COLO668 (cell line): ENCODE data around the gene ZNF638.

Experiments
- DNase-seq: peaks from one replicate; lab custom pipeline; 2025; ENCODE audit not compliant: unreplicated experiment; lab: John Stamatoyannopoulos, UW

Gene ZNF638

DNA sequence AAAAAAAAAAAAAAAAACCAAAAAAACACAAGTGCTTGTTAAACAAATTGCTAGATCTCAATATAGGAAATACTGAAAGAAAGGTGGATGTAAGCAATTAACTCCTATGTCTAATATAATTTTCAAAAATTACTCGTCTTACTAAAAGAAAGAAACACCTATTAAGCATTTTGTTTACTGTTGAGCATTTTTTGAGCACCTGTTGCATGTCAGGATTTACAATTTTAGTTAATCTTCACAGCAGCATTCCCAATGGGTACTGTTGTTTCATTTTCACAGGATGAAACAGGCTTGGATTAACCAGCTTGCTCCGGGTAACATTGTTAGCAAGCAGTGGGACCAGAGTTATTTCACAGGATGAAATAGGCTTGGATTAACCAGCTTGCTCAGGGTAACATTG, 4.8 kb downstream of the ZNF638 start:
- DNase-seq: no peak

DNA sequence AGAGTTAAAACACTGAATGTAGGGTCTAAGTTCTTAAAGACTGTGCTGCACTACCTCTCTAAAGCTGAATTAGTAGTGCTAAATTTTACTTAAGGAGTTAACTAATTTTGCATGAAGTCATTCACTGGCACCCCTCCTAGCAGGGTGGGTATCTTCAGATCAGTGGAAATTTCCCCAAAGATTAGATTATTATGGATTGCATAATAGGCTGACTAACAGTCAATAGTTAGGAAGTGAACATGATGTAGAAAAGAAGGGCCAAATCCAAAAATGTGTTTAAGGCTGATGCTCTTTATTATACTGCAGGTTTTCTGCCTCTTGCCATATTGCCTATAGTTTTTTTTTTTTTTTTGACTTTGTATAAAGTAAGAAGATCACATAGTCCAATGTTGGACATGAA, 5.2 kb downstream of the ZNF638 start:
- no peak for DNase-seq

DNA sequence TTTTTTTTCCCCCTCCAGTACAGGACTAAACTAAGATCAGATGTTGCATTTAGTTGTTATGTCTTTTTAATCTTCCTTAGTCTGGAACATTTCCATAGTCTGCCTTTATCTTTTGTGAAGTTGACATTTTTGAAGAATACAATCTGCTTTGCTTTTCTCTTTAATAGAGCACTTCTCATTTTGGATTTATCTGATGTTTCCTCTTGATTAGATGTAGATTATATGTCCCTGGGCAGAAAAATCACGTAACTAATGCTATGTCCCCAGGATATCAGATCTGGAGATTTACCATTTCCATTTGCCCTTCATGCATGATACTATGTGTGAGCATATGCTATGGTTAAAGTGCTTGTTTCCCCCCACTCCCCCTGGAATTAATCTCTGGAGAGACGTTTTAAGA, 6.2 kb downstream of the ZNF638 start:
- no peak for DNase-seq

DNA sequence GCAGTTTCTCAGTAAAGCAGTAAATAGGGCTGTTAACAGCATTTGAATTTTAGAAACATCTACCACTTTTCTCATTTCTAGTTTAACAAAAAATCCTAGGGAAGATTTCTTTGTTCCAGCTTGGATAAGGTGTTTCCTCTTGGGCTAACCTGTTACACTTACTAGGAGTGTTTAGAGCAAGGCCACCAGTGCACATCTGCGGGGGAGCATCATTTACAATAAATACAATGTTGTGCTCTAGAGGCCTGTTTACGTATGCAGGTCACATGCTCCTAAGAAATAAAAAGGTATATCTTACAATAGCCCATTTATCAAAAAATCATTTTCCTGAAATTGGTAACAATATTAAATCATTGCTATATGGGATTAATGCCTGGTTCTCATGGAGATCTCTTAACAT, 8.1 kb downstream of the ZNF638 start:
- no peak for DNase-seq

DNA sequence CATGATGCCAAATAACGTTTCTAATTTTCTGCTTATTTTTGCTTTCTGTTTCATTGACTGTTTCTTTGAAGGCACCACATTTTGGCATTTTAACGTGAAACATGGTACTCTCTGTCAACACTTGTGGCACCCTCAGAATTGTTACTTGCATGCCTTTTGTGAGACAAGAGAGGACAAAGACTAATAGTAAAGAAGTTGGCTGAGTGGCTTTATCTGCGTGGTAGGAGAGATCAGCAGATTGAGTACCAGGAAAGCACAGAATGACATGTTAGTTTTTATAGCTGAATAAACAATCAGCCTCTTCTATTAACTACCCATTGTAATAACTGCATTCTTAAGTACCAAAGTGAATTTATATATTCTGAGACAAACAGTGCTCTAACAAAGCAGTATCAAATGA, 8.6 kb downstream of the ZNF638 start:
- DNase-seq: no peak

DNA sequence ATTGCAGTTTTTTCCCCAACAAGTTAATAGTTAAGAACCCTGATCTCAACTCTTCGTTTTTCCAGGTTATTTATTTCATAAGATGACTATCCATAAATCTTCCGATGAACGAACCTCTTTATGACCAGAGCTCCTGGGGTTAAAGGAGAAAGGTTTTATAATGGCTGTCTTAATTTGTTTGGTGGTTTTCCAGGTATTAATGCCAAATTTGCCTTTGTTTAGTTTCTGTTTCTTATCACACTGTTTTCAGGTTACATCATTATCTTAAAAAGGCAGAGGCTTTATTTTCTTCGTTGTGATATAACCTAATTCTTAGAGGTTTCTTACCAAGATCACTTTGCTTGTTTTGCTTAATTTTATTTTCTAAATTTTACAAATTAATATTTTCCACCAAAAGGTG, 10.1 kb downstream of the ZNF638 start:
- DNase-seq: no peak

DNA sequence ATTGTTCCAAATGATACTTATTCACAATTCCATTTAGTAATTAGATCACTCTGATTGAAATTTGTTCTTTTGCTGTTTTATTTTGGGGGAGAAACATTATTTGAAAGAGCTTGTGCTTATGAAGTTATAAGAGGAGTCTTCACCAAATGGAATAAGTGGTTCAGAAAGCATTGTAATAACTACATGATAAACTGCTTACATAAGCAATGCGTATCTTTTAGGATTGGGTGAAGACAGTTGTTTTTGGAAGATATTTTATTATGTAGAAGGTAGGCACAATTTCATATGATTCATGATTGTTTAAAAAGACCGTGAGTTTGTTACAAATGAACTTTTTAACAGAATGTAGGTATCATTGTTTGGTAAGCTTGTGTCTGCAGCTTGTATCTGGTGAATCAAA, 14.5 kb downstream of the ZNF638 start:
- no peak for DNase-seq

DNA sequence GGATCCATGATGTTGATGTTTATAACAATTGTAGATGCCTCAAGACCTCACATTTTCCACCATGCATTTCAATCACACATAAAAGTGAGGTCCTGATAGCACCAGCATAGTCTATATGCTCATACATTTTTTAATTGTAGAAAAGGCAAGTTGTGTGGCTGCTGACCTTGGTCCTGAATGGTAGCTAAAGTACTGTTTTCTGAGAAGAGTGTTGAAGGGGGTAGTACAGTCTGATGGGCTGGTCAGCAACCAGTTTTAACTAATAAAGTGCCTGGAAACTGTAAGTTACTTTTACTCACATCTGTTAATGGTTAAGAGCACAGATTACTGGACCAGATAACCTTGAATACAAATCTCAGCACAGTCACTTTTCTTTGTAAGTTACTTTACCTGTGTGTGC, 15.9 kb downstream of the ZNF638 start:
- DNase-seq: no peak

DNA sequence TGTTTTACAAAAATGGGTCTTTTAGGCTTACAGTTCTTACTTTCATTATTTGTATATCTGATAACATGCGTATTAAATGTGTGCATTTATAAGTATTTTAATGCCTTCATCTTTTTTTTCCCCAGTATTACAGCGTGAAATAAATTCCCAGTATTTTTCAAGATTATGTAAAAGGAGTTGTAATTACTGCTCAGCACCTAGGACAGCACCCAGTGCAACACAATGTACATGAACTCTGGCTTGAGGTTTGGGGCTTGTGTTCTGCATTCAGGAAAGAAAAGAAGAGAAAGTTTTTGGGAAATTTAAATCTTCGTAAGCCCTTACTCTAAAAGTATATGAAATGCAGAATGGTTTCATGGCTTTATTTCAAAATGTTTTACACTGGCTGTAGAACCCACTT, 16.7 kb downstream of the ZNF638 start:
- no peak for DNase-seq

DNA sequence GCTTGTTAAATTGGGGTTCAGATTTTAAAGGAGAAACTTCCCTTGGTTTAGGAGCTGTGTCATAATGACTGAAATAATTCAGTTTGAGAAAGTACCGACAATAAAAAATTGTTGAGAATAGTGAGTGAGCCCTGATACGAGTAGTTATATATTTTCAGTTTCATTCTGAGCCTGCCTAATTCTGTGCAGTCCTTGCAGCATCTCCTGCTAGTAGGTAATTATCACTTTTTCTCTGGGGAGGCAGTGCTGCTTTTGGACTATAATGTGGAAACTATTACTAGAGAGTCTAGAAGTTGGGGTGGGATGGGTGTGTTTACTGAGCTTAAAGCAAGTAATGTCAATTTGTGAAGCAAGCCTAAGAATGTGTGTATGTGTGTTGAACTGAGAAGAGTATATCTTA, 21.7 kb downstream of the ZNF638 start:
- DNase-seq: no peak

DNA sequence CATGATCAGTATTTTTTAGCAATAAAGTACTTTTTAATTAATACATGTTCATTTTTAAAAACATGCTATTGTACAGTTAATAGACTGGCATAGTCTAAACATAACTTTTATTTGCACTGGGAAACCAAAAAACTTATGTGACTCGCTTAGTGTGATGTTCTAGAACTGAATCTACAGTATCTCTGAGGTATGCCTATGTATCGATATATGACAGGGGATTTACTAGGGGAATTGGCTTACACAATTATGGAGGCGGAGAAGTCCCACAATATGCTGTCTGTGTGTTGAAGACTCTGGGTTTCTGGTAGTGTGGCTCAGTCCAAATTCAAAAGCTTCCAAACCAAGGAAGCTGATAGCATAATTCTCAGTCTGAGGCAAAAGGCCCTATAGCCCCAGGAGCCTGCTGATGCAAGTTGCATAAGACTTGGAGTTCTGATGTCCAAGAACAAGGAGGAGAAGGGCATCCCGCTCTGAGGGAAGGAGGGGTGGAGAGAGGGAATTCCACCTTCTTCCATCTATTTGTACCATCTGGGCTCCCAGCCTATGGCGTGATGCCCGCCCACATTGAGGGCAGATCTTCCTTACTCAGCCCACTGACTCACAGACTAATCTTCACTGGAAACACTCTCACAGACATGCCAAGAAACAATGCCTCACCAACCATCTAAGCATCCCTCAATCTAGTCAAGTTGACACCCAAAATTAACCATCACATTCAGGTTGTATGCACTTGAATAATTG, 27.5 kb downstream of the ZNF638 start:
- no peak for DNase-seq

DNA sequence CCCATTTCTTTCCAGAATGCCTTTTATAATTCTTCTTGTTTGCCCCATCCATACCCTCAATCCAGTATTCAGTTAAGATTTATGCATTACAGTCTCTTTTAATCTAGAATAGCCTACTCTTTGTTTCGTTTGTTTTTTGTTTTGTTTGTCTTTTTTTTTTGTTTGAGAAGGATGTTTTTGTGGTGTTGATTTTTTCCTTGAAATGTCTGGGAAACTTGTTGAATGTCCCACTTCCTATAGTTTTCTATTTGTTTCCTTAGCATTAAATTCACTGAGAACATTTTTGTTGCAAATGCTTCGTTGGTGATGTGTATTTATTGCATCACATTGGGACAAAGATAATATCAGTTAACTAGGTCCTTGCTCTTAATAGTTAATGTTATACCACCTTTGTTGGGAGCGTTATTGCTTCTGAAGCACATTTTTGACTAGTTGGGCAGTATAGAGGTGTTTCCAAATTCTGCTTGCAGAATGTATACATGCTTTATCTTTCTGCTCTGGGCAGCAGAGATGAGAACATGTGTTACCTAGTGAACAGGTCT, 28.9 kb downstream of the ZNF638 start:
- no peak for DNase-seq

DNA sequence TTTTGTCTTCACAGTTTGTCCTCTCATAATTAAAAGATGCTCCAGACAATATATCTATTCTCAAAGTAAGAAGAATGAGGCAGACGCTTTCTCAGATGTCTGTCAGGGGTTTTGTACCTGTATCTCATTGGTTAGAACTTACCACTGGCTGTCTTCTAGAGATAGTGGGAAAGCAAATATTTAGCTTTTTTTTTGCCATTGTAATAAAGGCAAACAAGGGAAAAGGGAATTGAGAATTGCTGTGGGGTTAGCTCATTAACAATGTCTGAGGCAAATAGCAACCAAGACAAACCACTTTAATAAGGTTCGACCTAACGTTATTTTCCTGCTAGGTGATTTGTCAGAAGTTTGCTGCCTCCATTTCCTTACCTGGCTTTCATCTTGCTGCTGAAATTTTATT, 30.0 kb downstream of the ZNF638 start:
- DNase-seq: no peak

DNA sequence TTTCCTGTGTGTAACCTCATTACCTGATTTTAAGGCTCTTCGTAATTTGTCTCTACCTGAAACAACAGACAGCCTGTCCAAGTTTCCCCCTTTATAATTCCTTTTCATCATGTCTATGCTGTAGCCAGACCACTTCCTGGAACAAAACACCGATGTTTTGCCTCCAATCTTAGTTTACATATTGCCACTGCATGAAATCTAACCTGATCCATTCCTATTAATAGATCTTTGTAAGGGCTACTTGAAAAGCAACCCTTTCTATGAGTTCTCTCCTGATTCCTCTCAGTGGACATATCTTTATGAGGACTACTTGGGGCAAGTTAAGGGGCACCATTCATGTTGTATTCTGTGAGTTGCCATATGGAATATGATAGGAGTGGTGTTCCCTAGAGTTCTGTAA, 30.9 kb downstream of the ZNF638 start:
- no peak for DNase-seq

DNA sequence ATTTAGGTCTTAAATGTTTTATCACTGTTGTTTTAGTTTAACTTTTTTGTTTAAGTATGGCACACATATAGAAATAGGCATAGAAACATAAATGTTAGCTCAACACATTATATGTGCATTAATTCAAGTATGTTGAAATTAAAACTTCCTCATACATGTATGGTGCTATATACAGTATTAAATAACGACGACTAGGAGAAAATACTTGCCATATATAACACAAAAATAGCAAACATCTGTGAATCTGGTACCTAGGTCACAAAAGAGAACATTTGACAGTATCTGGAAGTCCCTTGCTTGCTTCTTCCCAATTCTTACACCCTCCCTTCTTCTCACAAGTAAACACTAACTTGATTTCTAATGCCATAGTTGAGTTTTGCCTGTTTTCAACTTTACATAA, 38.4 kb downstream of the ZNF638 start:
- DNase-seq: no peak

DNA sequence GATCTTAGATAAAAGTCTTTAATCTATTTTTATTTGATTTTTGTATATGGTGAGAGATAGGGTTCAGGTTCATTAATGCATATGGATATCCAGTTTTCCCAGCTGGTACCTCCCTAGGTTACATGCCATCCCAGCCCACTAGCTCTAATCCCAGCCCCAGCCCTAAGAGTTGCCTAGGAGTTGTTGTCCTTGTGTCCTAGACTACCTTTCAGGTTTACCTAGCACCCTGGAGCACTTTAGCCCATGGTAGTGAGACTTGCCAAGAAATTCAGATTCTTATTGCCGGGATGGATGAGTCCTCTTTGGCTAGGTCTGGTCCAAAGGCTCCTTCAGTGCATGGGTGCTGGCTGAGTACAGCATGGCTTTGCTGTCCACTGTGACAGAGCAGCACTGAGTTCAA, 40.5 kb downstream of the ZNF638 start:
- DNase-seq: no peak

DNA sequence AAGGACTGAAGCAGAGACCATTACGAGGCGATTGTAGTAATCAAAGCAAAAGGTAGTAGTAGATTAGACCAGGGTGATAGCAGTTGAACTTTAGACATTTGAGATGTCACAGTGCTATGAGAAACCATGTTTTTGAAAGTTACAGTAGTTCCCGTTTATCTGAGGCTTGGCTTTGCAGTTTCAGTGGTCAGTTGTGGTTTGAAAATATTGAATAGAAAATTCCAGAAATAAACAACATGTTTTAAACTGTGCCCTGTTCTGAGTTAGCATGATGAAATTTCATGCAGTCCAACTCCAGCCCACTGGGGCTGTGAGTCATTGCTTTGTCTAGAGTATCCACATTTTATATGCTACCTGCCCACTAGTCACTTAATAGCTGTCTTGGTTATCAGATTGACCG, 47.5 kb downstream of the ZNF638 start:
- DNase-seq: no peak

DNA sequence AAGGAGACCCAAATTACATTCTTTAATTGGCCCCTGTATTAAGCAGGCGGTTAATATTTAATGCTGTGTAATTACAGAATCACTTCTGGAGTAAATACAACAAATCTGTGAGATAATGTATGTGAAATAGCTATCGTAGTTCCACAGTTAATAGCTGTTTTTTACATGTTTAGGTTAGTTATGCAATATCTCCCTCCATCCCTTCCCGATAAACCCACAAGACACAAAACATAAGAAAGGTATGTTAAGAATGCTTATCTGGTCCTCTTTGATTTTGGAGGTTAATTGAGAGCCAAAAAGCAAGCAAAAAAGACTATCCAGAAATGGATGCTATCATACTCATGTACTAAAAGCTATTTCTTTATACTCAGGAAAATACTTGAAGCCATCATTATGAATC, 49.1 kb downstream of the ZNF638 start:
- no peak for DNase-seq

DNA sequence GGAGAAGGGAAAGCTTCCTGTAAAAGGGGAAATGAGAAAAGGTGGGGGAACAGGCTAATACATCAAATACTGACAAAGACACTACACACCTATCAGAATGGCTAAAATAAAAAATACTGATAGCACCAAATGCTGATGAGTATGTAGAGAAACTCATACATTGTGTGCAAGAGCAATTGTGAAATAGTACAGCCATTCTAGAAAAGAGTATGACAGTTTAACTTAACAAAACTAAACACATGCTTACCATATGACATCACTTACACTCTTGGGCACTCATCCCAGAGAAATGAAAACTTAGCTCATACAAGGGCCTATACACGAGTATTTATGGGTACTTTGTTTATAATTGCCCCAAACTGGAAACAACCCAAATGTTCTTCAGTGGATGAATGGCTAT, 53.4 kb downstream of the ZNF638 start:
- no peak for DNase-seq

DNA sequence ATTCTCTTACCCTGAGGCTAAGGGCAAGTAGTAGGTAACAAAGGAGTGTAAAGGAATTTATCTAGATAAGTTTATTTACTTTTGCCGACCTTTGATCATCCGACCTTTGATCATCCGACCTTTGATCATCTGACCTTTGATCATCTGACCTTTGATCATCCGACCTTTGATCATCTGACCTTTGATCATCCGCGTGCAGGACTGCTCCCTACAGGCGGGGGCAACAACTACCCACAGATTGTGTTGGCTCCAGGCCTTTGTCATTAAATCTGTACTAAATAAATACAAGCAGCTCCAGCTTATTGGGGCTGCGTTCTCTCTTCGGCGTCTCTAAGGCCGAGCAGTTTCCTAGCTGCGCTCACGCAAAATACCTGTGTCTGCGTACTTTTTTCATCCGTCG, 56.6 kb downstream of the ZNF638 start:
- DNase-seq: no peak

DNA sequence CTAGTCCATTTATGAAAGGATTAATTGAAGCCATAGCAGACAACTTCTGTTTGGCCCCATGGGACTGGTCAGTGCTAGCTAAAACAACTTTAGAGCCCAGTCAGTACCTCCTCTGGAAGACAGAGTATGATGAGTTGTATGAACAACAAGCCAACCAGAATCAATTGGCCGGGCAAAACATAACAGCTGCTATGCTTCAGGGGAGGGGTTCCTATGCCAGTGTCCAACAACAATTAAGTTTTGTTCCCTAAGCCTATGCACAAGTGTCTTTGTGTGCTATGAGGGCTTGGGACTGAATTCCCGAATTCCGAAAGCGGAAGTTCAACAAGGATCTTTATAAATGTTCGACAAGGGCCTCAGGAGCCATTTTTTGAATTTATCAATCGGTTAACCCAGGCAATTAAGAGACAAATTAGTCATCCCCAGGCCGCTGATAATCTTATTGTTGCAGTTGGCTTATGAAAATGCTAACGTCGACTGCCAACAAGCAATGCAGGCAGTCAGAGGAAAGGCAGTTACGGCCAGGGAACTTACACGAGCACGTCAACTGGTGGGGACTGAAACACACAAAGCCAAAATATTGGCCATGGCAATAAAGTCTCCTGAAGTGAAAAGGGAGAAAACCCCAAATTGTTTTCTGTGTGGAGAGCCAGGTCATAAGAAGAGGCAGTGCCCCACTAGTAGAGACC, 57.9 kb downstream of the ZNF638 start:
- DNase-seq: no peak

DNA sequence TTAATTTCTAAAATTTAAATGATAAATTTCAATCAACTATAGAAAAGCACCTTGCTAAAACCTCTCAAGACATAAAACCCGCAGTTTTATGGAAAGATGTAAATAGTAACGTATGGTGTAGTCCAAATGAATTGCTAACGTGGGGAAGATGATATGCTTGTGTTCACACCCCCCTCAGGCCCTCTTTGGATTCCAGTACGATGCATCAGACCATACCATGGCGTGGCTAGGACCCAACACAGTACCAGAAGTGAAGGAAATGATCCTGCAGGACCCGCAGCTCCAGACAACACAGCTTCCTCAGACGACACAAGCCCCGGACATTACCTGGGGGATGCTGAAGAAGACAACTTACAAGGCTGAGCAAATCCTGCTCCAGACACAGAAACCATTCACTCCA, 61.6 kb downstream of the ZNF638 start:
- no peak for DNase-seq

DNA sequence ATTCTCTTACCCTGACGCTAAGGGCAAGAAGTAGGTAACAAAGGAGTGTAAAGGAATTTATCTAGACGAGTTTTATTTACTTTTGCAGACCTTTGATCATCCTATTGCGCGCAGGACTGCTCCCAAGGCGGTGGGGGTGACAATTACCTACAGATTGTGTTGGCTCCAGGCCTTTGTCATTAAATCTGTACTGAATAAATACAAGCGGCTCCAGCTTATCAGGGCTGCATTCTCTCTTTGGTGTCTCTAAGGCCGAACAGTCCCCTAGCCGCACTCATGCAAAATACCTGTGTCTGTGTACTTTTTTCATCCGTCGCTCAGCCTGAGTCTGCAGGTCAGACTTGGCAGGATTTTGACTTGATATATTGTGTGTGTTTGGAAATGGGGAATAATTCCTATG, 63.9 kb downstream of the ZNF638 start:
- DNase-seq: no peak
